Lower leg skin (tissue), 3 donors: ENCODE results near the gene SEMA6A.

Experiments used
- POLR2A ChIP-seq, 2 donors: fragments of 450-650 bp; IDR thresholded peaks; one replicate each; pipeline ENCODE4 v1.6.1; 2016 to 2017; ENCODE audit warnings: antibody characterized with exemption in 2 of 2, mild to moderate bottlenecking in 1 of 2, moderate library complexity in 1 of 2
- TF ChIP-seq, protein P1 (sequence below), 3 donors: fragments of 450-650 bp; IDR thresholded peaks; one replicate each; pipeline ENCODE4 v1.5.1; 2016; ENCODE audit warnings: antibody characterized with exemption in 3 of 3, mild to moderate bottlenecking in 3 of 3, moderate library complexity in 2 of 3

DNA sequence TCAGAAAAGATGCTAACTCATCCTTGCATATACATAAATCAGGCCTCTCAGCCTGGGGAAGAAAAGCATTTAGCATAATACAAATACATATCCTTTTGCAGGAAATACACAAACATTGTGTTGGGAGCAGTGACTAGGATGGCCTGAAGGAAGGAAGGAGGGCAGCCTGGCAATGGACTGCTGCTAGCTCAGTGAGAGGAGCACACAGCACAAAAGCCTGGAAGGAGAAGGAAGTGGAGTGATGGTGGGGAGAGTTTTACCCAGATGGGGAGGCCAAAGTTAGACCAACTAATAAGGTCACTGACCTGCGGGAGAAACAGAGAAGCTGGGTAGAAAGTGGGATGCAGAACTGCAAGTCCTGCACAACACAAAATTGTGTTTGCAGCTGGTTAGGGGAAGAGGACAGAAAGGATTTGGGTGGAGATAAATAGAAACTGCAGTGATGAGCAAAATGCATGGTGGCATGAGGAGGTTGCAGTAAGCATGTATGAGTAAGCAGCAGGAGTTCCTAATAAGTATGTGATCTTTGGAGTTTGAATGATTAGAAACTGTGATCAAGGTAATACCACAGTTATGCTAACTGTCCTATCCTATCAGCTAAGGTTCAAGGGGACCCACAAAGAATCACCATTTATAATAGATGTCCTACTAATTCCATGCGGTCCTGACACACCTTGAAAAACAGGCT lies 39.5 kb downstream of the SEMA6A start:
- no peak for TF ChIP-seq POLR2A (IDR thresholded peaks at IDR 0.05)
- TF ChIP-seq, protein P1, sequence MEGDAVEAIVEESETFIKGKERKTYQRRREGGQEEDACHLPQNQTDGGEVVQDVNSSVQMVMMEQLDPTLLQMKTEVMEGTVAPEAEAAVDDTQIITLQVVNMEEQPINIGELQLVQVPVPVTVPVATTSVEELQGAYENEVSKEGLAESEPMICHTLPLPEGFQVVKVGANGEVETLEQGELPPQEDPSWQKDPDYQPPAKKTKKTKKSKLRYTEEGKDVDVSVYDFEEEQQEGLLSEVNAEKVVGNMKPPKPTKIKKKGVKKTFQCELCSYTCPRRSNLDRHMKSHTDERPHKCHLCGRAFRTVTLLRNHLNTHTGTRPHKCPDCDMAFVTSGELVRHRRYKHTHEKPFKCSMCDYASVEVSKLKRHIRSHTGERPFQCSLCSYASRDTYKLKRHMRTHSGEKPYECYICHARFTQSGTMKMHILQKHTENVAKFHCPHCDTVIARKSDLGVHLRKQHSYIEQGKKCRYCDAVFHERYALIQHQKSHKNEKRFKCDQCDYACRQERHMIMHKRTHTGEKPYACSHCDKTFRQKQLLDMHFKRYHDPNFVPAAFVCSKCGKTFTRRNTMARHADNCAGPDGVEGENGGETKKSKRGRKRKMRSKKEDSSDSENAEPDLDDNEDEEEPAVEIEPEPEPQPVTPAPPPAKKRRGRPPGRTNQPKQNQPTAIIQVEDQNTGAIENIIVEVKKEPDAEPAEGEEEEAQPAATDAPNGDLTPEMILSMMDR (IDR thresholded peaks at IDR 0.05): no peak
